Measurements from ENCODE around the gene AVPI1.

- TF ChIP-seq CTCF (IDR thresholded peaks at IDR 0.05): no peak
- no peak for TF ChIP-seq EZH2 (IDR thresholded peaks at IDR 0.05)
- no peak for TF ChIP-seq EZH2phosphoT487 (IDR thresholded peaks at IDR 0.05)
Observed at GRCh38 chr10:97717627-97718026, 30.6 kb upstream of the AVPI1 start.
